Right ventricle myocardium inferior (tissue), 1 donor: ENCODE data around the gene ENTPD8. TPM values are rescaled to one million over a fixed set of nuclear protein-coding genes. Genes with fewer than 3 reads are reported as not detected.

Experiments
- ATAC-seq: fragments of 200-7000 bp; cut with Tn5 transposase; one replicate; pipeline ENCODE4 v1.9.1; 2020; ENCODE audit warnings: mild to moderate bottlenecking, moderate library complexity
- DNase-seq: peaks from one replicate; pipeline ENCODE4 v3.0.0; 2021; ENCODE audit errors: missing footprints
- intact Hi-C: fragments of 100-400 bp; cut with DNase I; formaldehyde crosslinking; loops from one replicate; pipeline ENCODE4 v1.11.0; 2022
- total RNA-seq: library from RNA; stranded (reverse); fragmentation: NEBNext Ultra II Directional; extraction: Animal tissue kit (Norgen Biotek cat#: 25700); gene quantifications from one replicate; pipeline ENCODE4 v1.2.1, GENCODE V29; 2021
- donor health status: DM: no; HTN: yes; CAD: no; lungs with severe emphysema.

The ENTPD8 gene
- total RNA-seq, 1 donor from 2014 or later: not detected

DNA sequence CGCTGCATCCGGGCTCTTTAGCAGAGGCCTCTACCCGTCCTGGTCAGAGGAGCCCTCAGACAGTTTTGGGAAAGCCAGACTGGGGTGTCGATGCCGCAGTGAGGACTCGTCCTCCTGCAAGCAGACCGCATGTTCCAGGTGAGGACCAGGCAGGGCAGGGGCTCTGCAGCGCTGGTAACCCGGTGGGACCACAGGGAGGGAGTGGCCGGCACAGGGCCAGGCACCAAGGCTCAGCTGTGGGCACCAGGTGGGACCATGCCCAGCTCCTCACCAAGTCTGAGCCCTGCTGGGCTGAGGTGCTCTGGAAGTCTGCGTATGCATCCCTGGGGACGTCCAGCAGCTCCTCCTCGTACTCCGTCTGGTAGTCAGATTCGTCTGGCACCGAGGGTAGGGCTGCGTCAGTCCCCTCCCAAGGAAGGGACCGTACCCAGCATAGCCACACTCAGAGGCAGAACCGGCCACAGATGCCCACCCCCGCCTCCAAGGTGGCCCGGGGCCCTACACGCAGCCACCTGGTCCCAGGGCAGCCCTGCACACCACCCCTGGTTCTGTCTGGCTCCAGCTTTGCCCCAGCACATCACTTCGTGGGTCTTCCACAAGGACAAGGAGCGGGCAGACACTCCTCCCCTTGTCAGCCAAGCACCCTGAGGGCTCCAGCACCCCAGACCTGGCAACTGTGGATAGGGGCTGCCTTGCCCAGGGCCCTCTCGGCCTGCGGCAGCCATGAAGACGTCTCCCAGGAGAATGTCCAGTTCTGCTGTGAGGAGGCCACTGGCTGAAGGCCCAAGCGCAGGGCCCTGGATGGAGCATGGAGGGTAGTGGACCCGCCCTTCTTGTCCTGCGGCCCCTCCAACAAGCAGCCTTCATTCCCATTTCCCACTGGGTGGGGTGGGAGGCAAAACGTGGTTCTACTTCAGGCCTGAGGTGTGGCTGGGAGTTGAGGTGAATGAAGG lies 19.5 kb upstream of the ENTPD8 start:
- ATAC-seq (no peak), DNase-seq (peak; percentile 59)

GRCh38 chr9:137459601-137460362 lies 18.6 kb upstream of the ENTPD8 start:
- ATAC-seq: no peak
- peak; percentile 52 for DNase-seq
- intact Hi-C loops: no loop called here

More for the DNA sequence above, 19.5 kb upstream of the ENTPD8 start:
- intact Hi-C loops: no loop called here

DNA sequence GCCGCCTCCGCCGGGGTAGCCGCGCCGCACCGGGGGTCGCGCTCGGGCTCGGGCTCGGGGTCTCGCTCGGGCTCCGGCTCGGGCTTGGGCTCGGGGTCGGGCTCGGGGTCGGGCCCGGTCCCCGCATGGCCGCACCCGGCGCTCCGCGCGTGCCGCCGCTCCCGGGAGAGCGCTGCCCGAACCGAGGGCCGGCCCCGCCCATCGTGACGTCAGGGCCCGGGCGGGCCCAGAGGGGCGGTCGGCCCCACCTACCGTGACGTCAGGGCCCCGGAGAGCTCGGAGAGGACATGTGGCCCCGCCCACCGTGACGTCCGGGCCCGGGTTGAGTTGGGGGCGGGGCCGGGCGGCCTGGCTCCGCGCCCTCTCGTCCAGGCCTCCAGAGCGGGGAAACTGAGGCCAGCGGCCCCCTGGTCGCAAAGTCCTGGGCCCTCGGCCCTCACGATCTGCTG lies 18.0 kb upstream of the ENTPD8 start, which contains the start of gene NSMF:
TSS of gene NSMF (minus strand) at position 183 of the 449 bp plus-strand sequence. CDS start 232 bp downstream, outside the sequence.
- intact Hi-C loops: no loop called here
- DNase-seq: peak; percentile 97
- peak; percentile 92 for ATAC-seq

DNA sequence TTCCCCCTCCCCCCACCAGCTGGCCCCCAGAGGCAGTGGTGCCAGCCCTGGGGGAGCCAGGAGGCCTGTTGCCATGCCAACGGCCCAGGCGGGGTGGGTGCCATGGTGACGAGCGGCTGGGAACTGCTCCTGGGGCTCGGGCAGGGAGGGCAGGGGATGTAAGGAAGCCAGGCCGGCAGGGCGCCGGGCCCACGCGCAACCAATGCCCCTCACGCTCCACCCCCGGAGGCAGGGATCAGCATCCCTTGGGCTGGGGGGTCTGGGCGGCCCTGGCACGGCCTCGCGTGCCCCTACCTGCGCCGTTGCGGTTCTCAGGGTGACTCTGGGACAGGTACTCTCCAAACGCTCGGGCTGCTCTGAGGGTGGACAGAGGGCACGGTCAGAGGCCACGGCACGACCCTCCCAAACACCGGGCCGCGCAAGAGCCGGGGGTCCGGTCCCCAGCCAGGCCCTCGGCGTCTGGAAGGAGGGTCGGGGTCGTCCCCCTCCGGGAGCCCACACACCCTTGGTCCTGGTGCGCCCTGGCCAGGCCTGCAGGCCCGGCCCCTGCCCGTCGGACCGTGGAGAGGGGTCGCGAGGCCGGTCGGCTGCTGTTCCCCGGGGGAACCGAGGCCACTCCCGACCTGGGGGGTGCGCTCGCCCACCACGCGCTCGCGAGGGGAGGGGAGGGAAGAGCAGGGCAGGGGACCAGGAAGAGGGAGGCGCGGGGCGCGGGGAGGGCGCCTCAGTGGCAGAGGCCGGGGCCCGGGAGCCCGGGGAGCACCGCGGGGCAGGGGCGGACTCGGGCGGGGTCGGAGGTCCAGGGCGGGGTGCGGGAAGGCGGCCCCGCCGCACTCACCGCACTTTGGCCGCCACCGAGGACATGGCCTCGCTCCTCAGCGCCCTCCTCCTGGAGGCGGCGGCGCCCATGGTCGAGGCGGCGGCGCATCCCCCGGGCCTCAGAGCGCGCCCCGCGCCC lies 17.3 kb upstream of the ENTPD8 start:
- ATAC-seq: no peak
- DNase-seq: peak; percentile 68
- intact Hi-C loops: no loop called here

- ATAC-seq (no peak), DNase-seq (peak; percentile 68)
- intact Hi-C loops: no loop called here
These were observed 16.4 kb upstream of the ENTPD8 start for GRCh38 chr9:137457406-137458193.

- intact Hi-C loops: no loop called here
- ATAC-seq: no peak
- peak; percentile 40 for DNase-seq
These were observed 15.8 kb upstream of the ENTPD8 start for GRCh38 chr9:137456864-137457405.

GRCh38 chr9:137456061-137456863 lies 15.1 kb upstream of the ENTPD8 start:
- no peak for ATAC-seq
- intact Hi-C loops: no loop called here
- DNase-seq: no peak

- ATAC-seq: no peak
- DNase-seq: peak; percentile 34
- intact Hi-C loops: no loop called here
These were observed 14.3 kb upstream of the ENTPD8 start for GRCh38 chr9:137455359-137455991.

GRCh38 chr9:137454597-137455358 lies 13.6 kb upstream of the ENTPD8 start:
- intact Hi-C loops: no loop called here
- no peak for ATAC-seq
- peak; percentile 77 for DNase-seq

- ATAC-seq (peak; percentile 33), DNase-seq (peak; percentile 87)
- intact Hi-C loops: no loop called here
These were observed 13.0 kb upstream of the ENTPD8 start for GRCh38 chr9:137454145-137454596.

- intact Hi-C loops: loop anchor here (1.0 kb wide), 1 partner anchor 28 kb away; no protein-coding TSS in a partner anchor
These were observed 12.5 kb upstream of the ENTPD8 start for GRCh38 chr9:137453643-137454081.

GRCh38 chr9:137452761-137453642 lies 11.8 kb upstream of the ENTPD8 start:
- intact Hi-C loops: loop anchor here (1.0 kb wide), 1 partner anchor 28 kb away; no protein-coding TSS in a partner anchor
- no peak for ATAC-seq
- peak; percentile 69 for DNase-seq

More at GRCh38 chr9:137453643-137454081, 12.5 kb upstream of the ENTPD8 start:
- DNase-seq (peak; percentile 86), ATAC-seq (peak; percentile 62)

DNA sequence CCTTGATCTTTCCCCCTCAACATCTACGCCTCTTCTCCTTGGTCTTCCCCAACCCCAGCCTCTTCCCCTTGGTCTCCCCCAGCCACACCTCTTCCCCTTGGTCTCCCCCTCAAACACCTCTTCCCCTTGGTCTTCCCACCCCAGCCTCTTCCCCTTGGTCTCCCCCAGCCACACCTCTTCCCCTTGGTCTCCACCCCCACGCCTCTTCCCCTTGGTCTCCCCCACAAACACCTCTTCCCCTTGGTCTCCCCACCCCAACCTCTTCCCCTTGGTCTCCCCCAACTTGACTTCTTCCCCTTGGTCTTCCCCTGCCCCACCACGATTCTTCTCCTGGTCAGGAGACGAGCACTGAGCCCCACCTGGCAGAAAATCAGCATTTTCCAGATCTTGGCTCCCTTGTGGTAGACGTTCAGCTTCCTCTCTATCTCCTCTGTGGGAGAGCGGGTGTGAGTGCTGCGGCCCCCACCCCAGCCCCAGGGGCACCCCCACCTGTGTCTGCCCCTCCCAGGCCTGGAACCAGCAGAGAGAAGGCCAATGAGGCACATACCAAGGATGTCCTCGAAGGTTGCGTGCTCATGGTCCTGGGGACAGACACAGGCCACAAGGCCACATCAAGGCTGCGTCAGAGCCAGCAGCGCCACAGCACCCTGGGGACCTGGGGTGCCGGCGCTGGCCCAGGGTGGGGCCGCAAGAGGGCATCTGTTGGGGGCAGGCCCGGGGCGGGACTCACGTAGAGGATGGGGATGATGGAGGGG lies 11.0 kb upstream of the ENTPD8 start:
- no peak for ATAC-seq
- intact Hi-C loops: no loop called here
- peak; percentile 52 for DNase-seq
